IPS-11a (cell line): Measurements from ENCODE around the gene ACSL3.
"Not testable (repeated sequence)": the region's sequence is repeated elsewhere in the genome, so short reads cannot be mapped to it uniquely, and the experiment has no call there.

ENCODE experiments used
- H3K4me3 ChIP-seq: one replicate; pipeline ENCODE4 v1.5.1; 2013; ENCODE audit warnings: low read depth, low read length, control low read depth

ACSL3 gene

GRCh38 chr2:222907790-222908441, 47.1 kb downstream of the ACSL3 start:
- no peak overlapping the region for H3K4me3 ChIP-seq

DNA sequence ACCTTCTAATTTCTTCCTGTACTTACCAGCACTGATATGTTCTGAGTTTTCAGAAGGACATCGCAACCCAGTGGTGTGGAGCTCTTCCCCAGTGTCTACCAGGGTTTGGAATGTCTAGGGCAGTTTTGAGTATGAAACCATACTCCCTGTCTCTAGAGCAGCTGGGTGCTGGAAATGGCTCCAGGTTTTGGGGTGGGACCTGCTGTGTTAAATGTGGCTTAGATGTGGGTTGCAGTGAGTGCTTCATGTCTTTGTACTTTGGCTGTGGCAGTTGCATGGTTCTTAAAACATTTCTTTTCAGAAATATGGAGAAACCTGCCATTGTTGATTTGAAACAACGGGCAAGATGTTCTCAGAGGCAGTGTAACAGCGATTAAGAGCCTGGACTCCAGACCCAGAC, 48.5 kb downstream of the ACSL3 start:
- no peak overlapping the region for H3K4me3 ChIP-seq

- H3K4me3 ChIP-seq = no peak overlapping the region
Observed at GRCh38 chr2:222912117-222912516, 51.3 kb downstream of the ACSL3 start.

- no peak overlapping the region for H3K4me3 ChIP-seq
Observed at GRCh38 chr2:222912776-222913175, 51.9 kb downstream of the ACSL3 start.

- no peak overlapping the region for H3K4me3 ChIP-seq
Observed at GRCh38 chr2:222915092-222915957, 54.5 kb downstream of the ACSL3 start.

- no peak overlapping the region for H3K4me3 ChIP-seq
Observed at GRCh38 chr2:222916229-222917197, 55.7 kb downstream of the ACSL3 start.

DNA sequence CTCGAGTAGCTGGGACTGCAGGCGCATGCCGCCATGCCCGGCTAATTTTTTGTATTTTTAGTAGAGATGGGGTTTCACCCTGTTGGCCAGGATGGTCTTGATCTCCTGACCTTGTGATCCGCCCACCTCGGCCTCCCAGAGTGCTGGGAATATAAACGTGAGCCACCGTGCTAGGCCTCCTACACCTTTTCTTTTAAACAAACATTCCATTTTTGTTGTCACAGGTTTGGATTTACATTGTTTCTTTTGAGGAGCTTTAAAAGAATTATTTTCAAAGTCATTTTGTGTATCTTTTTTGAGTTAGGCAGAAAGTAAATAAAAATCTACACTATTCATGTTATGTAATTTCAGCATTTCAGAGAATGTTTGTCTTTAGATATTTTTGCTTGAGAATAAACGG, 56.4 kb downstream of the ACSL3 start:
- H3K4me3 ChIP-seq = not testable (repeated sequence)

DNA sequence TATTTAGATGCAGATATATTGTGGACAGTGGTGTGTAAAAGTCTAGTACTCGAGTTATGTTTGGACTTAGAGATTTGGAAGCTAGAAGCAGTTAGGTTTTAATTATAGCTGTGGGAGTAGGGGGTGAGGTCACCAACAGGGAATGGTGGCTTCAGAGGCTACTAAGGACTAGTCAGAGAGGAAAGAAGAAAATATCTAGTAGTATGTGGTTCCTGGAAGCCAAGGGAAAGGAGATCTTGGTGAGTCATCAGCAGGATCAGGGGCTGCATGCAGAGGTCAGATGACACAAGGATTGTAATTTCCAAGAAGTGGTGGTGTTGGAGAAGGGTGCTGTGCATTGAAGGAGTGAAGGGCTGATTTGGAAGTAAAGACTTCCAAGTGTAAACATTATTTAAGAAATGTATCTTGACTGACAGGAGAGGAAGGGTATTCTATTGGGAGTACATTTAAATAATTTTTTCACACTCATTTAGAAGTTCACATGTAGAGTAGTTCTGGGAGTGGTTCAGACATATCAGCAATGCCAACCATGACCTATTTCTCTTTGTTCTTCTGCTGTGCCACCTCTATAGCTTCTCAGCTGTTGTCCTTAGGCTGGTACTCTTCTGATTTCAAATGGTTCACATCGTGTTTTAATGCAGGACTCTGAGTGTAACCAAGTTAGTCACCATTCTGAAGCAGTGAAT, 59.1 kb downstream of the ACSL3 start:
- H3K4me3 ChIP-seq = no peak overlapping the region

- no peak overlapping the region for H3K4me3 ChIP-seq
Observed at GRCh38 chr2:222920657-222921186, 59.9 kb downstream of the ACSL3 start.

DNA sequence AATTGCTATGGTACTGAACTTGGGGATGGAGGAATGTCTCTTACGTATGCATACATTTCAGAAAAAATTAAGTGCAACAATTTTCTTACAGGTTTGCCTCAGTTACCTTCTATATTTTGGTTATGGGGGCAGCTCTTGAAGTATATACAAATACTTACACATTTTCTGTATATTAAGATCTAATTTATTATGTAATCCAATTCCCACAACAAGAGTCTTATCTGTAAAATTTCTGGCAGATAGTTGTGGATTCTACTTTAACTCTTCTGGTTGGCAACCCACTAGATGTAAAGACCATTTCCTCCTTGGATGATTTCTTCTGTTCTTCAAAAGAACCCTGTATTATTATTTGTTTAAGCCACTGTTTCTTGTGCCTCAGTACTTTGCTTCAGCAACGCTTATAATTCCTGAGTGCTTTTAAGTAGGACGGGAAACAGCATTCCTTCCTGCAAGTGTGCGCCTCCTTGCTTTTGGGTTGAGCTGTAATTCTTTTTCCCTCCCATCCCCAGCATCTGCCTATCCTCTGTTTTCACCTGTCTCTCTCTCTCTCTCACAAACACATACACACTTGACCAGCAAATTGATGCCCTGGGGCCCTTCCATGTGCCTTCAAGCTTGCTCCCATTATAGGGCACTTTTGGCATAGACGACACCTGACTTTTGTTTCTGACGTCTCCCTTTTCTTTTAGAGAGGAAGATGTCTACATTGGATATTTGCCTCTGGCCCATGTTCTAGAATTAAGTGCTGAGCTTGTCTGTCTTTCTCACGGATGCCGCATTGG, 61.4 kb downstream of the ACSL3 start:
- H3K4me3 ChIP-seq = no peak overlapping the region

DNA sequence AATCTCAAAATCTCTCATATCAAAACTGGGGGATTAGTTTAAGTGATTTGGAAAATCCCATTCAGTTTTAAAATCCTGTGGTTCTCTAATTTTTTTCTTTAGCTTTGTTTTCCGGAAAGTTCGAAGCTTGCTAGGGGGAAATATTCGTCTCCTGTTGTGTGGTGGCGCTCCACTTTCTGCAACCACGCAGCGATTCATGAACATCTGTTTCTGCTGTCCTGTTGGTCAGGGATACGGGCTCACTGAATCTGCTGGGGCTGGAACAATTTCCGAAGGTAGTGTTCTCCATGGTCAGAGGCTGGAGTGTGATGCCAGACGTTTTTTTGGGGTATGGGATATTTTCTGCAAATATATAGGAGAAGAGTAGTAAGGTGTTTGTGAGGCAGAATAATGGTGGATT, 66.1 kb downstream of the ACSL3 start:
- H3K4me3 ChIP-seq = no peak overlapping the region

DNA sequence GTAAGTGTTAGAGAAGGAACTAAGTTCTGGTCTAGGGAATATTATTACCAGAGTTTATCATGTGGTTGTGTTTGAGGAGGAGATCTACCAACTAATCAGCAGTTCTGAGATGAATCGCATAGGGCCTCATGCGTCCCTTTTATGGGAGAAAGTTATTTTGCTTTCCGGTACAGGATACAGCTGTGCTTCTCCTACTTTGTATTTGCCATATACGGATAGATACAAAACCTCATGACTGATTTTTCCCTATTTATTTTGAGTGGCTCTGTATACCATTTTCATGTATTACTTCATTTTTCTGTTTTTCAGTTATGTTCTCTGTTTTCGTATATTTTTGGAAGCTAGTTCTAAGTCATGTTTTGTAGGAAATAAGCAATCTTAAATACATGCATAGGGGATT, 66.8 kb downstream of the ACSL3 start:
- H3K4me3 ChIP-seq = no peak overlapping the region

GRCh38 chr2:222928335-222928734, 67.5 kb downstream of the ACSL3 start:
- no peak overlapping the region for H3K4me3 ChIP-seq

GRCh38 chr2:222930862-222931261, 70.0 kb downstream of the ACSL3 start:
- no peak overlapping the region for H3K4me3 ChIP-seq

DNA sequence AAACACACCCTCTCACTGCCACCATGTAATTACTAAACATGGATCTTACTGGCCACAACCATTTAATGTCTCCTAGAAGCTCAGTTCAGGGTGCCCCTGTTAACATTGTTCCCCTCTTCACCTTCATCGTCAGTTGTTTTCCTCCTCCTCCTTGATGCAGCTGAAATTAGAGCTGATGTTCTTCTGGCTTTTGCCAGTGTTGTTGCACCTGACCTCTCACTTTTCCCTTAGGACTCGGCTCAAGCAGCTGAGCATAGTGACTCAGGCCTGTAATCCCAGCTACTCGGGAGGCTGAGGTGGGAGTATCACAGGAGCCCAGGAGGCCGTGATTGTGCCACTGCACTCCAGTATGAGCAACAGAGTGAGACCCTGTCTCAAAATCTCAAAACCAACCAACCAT, 70.8 kb downstream of the ACSL3 start:
- H3K4me3 ChIP-seq = no peak overlapping the region

GRCh38 chr2:222933458-222933857, 72.6 kb downstream of the ACSL3 start:
- no peak overlapping the region for H3K4me3 ChIP-seq

GRCh38 chr2:222935688-222936298, 75.0 kb downstream of the ACSL3 start:
- H3K4me3 ChIP-seq = no peak overlapping the region

GRCh38 chr2:222936705-222937104, 75.9 kb downstream of the ACSL3 start:
- H3K4me3 ChIP-seq = no peak overlapping the region

GRCh38 chr2:222938327-222938726, 77.5 kb downstream of the ACSL3 start:
- H3K4me3 ChIP-seq = no peak overlapping the region
